Measurements from ENCODE around the gene SMOC2.

SMOC2 gene

GRCh38 chr6:168413856-168414255 lies 27.1 kb upstream of the SMOC2 start:
- intact Hi-C loops (cut with DNase I): no loop called here
- DNase-seq: peak in 3 of 42 donors; percentile 5 to 32 (median 24)

- peak in 3 of 42 donors; percentile 1 to 29 (median 27) for DNase-seq
- intact Hi-C loops (cut with DNase I): no loop called here
These were observed 26.5 kb upstream of the SMOC2 start for GRCh38 chr6:168414336-168415097.

- peak in 3 of 42 donors; percentile 4 to 22 (median 21) for DNase-seq
- intact Hi-C loops (cut with DNase I): no loop called here
These were observed 25.6 kb upstream of the SMOC2 start for GRCh38 chr6:168415098-168415992.

- peak in 2 of 42 donors; percentile 17 to 25 for DNase-seq
- intact Hi-C loops (cut with DNase I): no loop called here
These were observed 24.9 kb upstream of the SMOC2 start for GRCh38 chr6:168415993-168416530.

GRCh38 chr6:168416531-168416930 lies 24.5 kb upstream of the SMOC2 start:
- DNase-seq: peak in 3 of 42 donors; percentile 3 to 19 (median 18)
- intact Hi-C loops (cut with DNase I): no loop called here

GRCh38 chr6:168417191-168417590 lies 23.8 kb upstream of the SMOC2 start:
- peak in 3 of 42 donors; percentile 7 to 41 (median 31) for DNase-seq
- intact Hi-C loops (cut with DNase I): no loop called here

GRCh38 chr6:168417679-168418557 lies 23.1 kb upstream of the SMOC2 start:
- intact Hi-C loops (cut with DNase I): no loop called here
- peak in 3 of 42 donors; percentile 6 to 38 (median 28) for DNase-seq

- intact Hi-C loops (cut with DNase I): no loop called here
- DNase-seq: peak in 3 of 42 donors; percentile 1 to 37 (median 35)
These were observed 22.3 kb upstream of the SMOC2 start for GRCh38 chr6:168418711-168419121.

GRCh38 chr6:168419569-168419968 lies 21.4 kb upstream of the SMOC2 start:
- peak in 3 of 42 donors; percentile 1 to 21 (median 20) for DNase-seq
- intact Hi-C loops (cut with DNase I): no loop called here

GRCh38 chr6:168420084-168420483 lies 20.9 kb upstream of the SMOC2 start:
- intact Hi-C loops (cut with DNase I): no loop called here
- DNase-seq: peak in 3 of 42 donors; percentile 4 to 14 (median 6)

GRCh38 chr6:168420706-168421105 lies 20.3 kb upstream of the SMOC2 start:
- peak in 2 of 42 donors; percentile 0 to 21 for DNase-seq
- intact Hi-C loops (cut with DNase I): no loop called here

- peak in 12 of 42 donors; percentile 20 to 83 (median 39) for DNase-seq
- intact Hi-C loops (cut with DNase I): no loop called here
These were observed 13.8 kb upstream of the SMOC2 start for GRCh38 chr6:168427184-168427583.

- DNase-seq: peak in 2 of 42 donors; percentile 1 to 27
- intact Hi-C loops (cut with DNase I): no loop called here
These were observed 12.7 kb upstream of the SMOC2 start for GRCh38 chr6:168428052-168428826.

GRCh38 chr6:168428863-168429262 lies 12.1 kb upstream of the SMOC2 start:
- intact Hi-C loops (cut with DNase I): no loop called here
- DNase-seq: no peak

- DNase-seq: peak in 2 of 42 donors; percentile 7 to 29
- intact Hi-C loops (cut with DNase I): no loop called here
These were observed 8.8 kb upstream of the SMOC2 start for GRCh38 chr6:168432196-168432595.

- DNase-seq: peak in 3 of 42 donors; percentile 2 to 24 (median 23)
- intact Hi-C loops (cut with DNase I): no loop called here
These were observed 7.1 kb upstream of the SMOC2 start for GRCh38 chr6:168433898-168434297.

- peak in 2 of 42 donors; percentile 1 to 5 for DNase-seq
- intact Hi-C loops (cut with DNase I): no loop called here
These were observed 6.5 kb upstream of the SMOC2 start for GRCh38 chr6:168434505-168434904.

GRCh38 chr6:168437751-168438150 lies 3.2 kb upstream of the SMOC2 start:
- DNase-seq: no peak
- intact Hi-C loops (cut with DNase I): no loop called here
